Stimulated activated CD8-positive, alpha-beta memory T cell treated with anti-CD3 and anti-CD28 coated beads, Interleukin-12 subunit alpha, Interleukin-12 subunit beta, amount 100 ng/mL, for 4 hours (primary cell): ENCODE data around the gene USP54.
"Not testable (repeated sequence)": the region's sequence is repeated elsewhere in the genome, so short reads cannot be mapped to it uniquely, and the experiment has no call there.

Experiments
- DNase-seq: peaks from one replicate; pipeline ENCODE4 v3.0.0-alpha.2; 2020; ENCODE audit warnings: low read depth

USP54 gene, protein sequence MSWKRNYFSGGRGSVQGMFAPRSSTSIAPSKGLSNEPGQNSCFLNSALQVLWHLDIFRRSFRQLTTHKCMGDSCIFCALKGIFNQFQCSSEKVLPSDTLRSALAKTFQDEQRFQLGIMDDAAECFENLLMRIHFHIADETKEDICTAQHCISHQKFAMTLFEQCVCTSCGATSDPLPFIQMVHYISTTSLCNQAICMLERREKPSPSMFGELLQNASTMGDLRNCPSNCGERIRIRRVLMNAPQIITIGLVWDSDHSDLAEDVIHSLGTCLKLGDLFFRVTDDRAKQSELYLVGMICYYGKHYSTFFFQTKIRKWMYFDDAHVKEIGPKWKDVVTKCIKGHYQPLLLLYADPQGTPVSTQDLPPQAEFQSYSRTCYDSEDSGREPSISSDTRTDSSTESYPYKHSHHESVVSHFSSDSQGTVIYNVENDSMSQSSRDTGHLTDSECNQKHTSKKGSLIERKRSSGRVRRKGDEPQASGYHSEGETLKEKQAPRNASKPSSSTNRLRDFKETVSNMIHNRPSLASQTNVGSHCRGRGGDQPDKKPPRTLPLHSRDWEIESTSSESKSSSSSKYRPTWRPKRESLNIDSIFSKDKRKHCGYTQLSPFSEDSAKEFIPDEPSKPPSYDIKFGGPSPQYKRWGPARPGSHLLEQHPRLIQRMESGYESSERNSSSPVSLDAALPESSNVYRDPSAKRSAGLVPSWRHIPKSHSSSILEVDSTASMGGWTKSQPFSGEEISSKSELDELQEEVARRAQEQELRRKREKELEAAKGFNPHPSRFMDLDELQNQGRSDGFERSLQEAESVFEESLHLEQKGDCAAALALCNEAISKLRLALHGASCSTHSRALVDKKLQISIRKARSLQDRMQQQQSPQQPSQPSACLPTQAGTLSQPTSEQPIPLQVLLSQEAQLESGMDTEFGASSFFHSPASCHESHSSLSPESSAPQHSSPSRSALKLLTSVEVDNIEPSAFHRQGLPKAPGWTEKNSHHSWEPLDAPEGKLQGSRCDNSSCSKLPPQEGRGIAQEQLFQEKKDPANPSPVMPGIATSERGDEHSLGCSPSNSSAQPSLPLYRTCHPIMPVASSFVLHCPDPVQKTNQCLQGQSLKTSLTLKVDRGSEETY (N-terminal part only)

DNA sequence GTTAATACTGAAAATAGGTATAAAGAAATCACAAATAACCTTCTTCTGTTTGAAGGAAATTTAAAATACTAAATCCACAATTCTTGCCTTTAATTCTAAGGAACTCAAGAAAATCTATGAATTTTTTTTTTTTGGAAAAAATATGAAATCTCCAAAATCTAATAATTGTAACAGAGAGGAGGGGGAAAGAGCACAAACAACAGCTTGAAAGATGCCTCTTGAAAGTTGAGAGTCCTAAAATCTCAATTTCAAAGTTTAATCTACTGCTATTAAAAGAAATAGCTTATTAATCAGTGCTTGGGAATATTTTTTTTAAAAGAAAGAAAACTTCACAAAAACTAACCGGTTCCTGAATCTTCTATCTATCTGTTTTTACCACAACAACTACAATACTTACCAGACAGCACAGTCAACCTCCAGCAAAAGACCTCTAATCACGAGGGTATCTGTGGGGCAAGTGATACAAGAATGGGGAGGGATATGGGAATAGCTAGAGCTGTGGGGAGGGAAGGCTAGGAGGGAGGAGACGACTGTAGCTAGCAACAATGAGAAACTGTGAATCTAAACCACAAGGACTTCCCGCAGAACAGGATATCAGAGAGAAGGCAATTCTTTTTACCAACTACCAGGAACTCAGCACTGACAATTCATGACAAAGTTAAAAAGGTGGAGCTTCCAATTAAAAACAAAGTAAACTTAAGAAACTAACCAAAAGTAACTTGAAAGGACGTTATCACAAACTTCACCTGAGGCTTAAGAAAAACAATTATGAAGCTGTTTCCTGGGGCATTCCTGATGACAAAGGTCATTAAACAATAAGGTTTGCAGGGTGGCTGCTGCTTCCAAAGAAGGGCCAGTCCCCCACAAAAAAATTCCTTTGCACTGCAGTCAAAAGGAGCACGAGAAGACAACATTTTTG is at the start of gene USP54:
Gene USP54, minus strand, starts transcription at position 462 of the 919 bp plus-strand sequence. CDS start 15,684 bp downstream, outside the sequence.
- DNase-seq: no peak

DNA sequence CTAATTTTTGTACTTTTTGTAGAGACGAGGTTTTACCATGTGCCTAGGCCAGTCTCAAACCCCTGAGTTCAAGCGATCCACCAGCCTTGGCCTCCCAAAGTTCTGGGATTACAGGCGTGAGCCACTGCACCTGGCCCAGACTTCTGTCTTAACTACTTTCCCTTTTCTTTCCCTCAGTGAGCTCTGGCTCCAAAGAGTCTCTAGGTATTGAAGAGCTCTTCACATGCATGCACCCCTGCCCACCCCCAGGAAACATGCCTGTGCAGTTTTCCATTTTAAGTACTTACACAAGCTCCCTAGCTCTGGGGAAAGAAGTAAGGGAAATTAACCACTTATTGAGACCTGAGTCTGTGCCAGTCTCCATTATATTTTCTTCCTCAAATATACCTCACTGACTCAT is 48.1 kb upstream of the USP54 start:
- no peak for DNase-seq

DNA sequence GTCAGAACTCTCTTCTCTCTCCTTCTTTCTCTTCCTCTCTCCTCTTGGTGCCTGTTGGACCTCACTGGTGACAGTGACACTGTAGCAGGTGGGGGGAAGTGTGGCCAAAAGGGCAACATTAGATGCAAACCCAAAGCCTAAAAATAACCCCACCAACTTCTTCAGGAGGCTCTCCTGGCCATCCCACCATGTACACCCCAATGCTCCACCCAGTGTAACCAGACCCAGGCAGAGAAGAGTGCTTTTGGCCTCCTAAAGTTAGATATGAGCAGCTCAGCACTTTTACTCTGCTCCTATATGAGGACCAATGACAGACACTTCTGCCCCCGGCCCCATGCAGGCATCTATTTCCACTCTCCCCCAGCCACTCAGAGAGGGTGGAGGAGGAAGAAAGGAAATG is 44.6 kb upstream of the USP54 start:
- DNase-seq: no peak

DNA sequence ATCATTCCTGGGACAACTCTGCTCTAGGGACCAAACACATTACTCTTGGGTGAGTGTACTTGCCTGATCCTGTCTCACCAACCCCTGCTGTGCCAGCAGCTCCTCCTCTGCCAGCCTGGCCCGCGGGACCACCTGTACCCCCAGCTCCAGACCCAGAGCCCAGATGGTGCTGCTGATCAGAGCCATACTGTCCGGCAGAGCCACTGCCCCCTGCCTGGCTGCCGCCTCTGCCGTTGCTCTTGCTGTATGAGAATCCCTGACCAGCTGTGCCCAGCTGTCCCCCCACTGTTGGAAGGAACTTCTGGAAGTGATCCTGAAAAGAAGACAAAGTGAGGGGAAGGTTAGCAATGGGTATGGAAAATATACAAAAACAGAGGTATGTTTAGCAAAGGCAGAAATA is 43.3 kb upstream of the USP54 start:
- no peak for DNase-seq

DNA sequence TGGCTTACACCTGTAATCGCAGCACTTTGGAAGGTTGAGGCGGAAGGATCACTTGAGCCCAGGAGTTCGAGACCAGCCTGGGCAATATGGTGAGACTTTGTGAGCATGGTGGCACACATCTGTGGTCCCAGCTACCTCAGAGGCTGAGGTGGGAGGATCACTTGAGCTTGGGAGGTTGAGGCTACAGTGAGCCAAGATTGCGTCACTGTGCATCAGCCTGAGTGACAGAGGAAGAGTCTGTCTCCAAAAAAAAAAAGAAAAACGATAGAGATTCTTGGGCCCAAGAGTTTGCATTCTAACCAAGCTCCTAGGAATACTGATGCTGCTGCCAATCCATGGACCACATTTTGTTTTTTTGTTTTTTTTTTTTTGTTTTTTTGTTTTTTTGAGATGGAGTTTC is 38.0 kb upstream of the USP54 start:
- DNase-seq: no peak

DNA sequence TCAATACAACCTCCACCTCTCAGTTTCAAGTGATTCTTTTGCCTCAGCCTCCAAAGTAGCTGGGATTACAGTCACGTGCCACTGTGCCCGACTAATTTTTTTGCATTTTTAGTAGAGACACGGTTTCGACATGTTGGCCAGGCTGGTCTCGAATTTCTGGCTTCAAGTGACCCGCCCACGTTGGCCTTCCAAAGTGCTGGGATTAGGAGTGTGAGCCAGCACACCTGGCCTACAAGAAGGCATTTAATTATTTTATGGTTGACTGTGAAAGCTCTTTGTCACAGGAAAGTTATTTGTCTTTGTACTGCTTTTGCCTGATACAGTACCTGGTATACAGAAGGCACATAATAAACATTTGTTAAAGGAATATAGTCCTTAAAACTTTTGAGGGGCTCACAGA is 37.3 kb upstream of the USP54 start:
- no peak for DNase-seq

DNA sequence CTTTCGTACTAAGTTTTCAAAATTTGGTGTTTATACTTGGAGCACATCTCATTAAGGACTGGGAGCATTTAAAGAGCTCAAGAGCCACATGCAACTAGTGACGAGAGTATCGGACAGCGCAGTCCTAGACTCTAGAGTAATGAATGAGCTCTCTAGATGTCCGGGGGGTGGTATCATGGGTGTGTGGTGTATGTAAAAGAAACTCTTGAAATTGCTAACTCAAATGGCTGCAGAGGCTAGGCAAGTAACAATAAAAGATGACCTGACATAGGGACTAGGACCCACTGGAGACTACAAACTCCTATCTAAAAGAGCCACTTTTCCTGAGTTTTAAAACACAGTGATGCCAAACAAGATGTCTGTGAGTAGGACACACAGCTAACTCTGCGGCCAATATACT is 36.2 kb upstream of the USP54 start:
- DNase-seq: no peak

DNA sequence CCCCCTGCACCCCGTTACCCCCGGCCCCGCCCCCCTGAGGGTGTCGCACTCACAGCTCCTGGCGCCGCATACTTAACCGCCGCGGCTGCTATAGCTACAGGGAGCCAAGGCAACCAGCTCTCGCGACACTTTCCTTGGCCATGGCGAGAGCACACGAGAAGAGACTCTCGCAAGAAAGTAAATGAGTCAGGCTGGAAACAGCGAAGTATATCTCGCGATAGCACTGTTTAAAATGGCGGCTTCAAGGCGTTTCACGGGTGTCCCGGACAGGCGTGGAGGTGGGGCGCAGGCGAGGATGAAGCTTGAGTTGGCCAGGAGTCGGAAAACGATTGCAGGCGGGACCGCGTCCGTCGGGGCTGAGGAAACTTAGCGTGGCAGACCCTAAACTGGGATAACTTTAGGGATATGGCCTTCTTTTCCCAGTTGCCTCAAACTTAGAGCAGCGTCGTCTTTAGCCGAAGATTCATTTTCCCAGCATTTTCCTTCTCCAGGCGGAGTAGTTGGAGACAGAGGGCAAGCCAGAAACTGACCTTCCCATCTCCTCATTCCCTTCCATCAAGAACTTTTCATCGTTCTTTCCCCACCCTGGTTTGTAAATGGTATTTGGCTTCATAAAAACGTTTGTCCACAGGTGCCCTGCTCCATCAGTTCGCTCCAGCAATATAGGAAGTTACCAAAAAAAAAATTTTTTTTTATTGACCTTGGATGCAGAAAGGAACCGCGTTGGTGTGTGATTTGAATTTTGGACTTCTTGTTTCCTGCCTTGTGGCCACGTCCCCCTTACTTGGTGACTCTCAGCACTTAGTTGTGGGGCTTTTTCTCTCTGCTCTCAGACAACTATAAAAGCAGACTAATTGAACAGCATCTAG is 35.0 kb upstream of the USP54 start:
- DNase-seq: peak; percentile 84

DNA sequence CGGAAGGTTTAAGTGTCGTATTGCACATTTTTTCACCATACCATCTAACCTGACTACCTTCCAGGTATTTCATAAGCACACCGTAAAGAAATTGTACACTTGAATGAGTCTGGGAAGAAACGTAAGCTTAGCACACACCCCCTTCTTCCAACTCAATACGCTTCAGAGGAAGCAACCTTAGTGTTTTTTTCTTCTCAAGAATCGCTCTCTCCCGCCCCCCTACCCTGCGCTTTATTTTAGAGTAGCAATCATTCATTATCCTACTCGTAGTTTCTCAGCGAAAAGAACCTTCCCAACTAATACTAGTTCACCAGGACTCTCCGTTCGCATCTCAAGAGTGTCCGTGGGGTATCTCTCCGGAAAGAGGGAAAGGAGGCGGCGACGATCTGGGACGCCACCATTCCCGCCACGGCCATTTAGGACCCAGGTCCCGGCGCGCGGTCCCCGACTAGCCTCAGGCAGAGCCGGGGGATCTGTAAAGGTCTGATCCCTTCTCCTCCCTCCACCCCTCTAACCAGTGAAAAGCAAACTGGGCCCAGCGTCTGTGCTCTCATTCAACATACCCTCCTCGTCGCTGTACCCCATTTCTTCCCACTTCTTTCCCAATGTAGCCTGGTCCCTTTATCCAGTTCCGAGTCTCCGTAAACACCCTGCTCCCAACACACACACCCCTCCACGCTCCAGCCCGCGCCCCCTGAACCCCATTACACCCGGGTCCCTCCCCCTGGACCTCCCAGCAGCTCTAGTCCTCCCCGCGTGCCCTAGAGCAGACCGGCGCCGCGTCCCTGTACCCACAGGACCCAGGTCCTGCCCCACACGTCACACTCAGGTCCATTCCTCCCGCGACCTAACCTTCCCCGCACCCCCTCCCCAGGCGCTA is 34.1 kb upstream of the USP54 start:
- DNase-seq: no peak

DNA sequence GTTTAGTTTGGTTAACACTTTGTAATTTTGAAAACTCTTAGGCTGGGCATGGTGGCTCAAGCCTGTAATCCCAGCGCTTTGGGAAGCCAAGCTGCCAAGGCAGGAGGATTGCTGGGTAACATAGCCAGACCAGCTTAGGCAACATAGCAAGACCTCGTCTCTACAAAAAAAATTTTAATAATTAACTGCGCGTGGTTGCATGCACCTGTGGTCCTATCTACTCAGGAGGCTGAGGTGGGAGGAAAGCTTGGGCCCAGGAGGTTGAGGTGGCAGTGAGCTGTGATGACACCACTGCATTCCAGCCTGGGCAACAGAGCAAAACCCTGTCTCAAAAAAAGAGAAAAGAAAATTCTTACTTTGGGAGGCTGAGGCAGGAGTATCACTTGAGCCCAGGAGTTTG is 31.9 kb upstream of the USP54 start:
- no peak for DNase-seq

DNA sequence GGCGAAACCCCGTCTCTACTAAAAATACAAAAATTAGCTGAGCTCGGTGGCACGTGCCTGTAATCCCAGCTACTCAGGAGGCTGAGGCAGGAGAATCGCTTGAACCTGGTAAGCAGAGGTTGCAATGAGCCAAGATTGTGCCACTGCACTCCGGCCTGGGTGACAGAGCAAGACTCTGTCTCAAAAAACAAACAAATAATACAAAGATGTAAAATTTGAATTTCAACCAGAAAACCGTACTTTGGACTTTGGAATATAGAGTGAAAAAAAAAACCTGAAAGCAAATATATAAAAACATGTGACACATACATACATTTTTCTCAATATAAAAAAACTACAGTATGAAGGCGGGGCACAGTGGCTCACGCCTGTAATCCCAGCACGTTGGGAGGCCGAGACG is 29.8 kb upstream of the USP54 start:
- DNase-seq: not testable (repeated sequence)

DNA sequence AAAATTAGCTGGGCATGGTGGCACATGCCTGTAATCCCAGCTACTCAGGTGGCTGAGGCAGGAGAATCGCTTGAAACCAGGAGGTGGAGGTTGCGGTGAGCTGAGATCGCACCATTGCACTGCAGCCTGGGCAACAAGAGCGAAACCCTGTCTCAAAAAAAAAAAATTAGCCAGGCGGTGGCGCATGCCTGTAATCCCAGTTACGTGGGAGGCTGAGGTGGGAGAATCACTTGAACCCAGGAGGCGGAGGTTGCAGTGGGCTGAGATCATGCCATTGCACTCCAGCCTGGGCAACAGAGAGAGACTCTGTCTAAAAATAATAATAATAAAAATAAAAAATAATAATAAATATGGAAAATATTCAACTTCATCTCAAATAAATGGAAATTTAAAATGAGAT is 26.0 kb upstream of the USP54 start:
- DNase-seq: not testable (repeated sequence)

DNA sequence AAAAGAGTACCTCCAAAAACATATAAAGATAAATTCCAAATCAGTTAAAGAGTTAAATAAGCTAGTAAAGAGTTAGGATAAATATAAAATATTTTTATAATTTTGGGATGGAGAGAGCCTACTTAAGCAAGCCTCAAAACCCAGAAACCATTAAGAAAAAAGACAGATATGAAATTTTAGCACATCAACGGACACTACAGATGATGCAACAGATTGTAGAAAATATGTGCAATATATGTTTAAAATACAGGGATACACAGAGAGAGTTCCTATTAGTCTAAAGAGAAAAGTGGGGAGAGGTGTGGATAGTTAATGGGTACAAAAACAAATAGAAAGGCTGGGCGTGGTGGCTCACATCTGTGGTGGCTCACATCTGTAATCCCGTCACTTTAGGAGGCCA is 23.6 kb upstream of the USP54 start:
- no peak for DNase-seq

DNA sequence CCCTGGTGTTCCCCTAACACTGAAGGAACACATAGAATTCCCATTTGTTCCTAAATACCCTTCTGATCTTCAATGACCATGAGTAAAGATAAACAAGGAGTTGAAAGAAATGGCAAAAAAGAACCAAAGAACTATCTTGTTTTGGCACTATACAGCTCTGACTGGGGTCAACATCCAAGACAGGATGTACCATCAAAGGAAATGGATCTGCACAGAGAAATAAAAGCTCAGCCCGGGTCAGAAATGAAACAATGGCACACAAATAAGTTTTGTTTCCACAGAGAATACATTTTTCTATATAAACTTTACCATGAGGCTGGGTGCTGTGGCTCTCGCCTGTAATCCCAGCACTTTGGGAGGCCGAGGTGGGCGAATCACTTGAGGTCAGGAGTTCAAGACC is 18.0 kb upstream of the USP54 start:
- no peak for DNase-seq

DNA sequence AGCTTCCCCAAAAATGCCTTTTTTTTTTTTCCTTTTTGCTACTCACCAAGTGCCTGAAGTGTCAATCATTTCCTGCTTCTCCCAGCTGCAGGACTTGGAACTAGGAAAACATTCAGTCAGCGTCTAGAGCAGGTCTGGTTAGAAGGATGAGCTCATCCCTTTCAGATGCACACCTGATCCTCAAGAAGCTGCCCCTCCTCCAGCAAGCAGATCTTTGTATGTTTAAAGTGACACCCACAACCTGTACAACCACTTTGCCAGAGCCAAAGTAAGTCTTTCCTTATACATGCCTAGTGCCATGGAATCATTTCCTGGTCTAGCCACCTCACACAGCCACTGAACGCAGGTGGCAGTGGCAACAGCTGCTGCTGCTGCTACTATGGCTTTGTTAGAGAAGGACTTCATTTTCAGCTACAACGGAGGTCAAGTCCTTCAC is 10.4 kb upstream of the USP54 start:
- no peak for DNase-seq

DNA sequence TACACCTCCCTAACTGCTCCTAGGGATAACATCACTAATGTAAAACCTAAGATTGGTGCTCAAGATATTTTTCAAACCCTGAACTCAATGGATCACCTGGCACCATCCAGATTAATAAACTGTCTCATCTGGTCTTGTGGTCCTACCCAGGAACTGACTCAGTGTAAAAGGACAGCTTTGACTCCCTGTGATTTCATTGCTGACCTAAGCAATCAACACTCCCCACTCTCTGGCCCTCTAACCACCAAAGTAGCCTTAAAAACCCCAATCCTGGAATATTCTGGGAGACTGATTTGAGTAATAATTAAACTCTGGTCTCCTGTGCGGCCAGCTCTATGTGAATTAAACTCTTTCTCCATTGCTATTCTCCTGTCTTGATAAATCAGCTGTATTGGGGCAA is 6.2 kb upstream of the USP54 start:
- no peak for DNase-seq

DNA sequence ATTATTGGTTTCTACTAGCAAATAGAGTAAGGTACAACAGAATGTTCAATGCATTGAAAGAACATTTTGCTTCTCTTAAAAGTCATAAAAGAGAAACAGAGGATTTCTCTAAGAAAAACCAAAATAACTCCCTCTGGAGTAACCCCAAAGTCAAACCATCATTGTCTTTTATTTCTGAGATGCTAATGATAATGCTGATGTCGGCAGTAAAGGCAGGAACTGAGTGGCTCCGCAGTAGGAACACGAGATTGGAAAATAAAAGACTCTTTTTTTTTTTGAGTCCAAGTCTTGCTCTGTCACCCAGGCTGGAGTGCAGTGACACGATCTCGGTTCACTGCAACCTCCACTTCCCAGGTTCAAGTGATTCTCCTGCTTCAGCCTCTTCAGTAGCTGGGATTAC is 2.7 kb upstream of the USP54 start:
- DNase-seq: no peak

DNA sequence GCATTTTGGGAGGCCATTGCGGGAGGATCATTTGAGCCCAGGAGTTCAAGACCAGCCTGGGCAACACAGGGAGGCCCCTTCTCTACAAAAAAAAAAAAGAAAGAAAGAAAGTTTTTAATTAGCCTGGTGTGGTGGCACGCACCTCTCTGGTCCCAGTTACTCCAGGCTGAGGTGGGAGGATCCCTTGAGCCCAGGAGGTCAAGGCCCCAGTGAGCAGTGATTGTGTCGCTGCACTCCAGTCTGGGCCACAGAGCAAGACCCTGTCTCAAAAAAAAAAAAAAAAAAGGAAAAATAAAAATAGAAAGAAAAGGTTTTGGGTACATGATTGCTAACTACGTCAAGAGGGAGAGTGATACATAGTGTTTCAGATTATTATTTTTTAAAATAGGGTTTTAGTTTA is 2.0 kb upstream of the USP54 start:
- no peak for DNase-seq

DNA sequence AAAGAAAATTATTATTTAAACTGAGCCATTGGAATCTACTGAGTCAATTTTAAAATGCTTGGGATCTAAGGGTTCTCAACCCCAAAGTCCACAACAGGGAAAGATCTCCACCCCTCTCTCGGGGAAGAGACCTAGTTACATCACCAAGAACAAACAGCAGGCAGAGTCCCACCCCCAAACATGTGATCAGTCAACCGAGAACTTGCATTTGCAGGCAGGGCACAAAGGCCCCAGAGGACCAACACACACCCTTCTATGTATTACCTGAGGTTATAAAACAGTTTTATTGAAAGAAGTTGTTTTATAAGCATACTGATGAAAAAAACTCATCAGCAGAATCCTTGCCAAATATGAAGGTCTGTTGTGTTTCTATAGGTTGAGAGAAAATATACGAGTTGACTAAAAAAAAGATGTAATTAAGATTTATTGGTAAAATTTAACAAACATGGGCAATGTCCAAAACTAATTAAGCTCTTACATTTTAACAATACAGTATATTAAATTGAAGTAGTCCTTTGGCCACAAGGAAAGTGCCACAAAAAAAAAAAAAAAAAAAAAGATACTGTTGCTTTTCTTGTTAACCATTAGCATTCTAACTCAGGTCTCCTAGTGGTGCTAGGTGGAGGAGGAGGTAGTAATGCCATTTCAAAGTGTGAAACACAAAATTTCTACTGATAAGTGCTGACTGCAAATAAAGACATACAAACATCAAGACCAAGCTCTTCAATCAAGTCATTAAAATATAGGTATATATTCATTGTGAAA is 975 bp upstream of the USP54 start:
- DNase-seq: no peak
